ENCODE measurements around the gene TCIRG1.
A peak's percentile ranks its signal among the peaks of the same experiment; 100 is the strongest.

TCIRG1 gene

DNA sequence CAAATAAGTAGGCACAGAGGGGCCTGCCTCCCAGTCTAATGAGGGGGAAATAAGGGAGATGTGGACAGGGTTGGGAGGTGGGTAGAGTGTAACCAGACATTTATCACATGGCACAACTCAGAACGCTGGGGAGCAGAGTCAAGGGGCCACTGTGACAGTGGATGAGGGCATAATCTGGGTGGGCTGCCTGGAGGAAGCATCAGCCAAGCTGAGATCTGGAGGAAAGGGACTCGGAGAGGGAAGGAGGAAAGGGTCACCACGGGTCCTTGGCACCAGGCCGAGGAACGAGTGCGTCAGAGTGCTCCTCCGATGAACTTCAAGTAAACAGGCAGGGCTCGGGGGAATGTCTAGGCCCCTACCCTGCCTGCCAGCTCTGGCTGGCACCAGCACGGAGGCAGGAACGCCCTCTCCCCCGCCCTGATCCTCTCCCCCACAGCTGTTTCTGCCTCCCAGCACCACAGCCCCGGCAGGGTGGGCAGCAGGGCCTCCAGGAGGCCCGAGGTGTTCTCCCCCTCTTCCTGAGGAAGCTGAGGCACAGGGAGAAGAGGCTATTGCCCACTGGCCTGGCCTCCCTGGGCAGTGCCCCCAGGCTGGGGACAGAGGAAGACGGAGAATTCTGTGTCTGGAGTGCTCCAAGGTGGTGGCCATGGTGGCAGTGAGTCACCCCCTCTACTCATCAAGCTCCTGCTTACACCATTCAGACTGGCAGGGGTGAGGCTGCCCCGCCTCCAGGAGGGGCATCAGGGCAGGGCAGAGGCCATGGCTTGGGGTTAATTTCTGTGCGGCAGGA, 24.5 kb upstream of the TCIRG1 start:
- no peaks in the 10 kb centered on the region for H4K20me1 ChIP-seq (ENCODE audit: insufficient read depth, low read length)
- H3K4me1 ChIP-seq (ENCODE audit: low read length) = peaks cover 35% of the 10 kb centered on the region
- peaks cover 18% of the 10 kb centered on the region for H3F3A ChIP-seq (ENCODE audit: insufficient read depth, low read length)
- no peak for DNase-seq
- no peaks in the 10 kb centered on the region for H3K9me2 ChIP-seq (replicated peaks; ENCODE audit: insufficient read depth, low read length)
- TF ChIP-seq EZH2phosphoT487 (IDR thresholded peaks at IDR 0.05; ENCODE audit: low read length) (no peak), EZH2 (optimal IDR thresholded peaks at IDR 0.05; ENCODE audit: low read depth, low read length) (no peak)
- TF ChIP-seq, protein P1, sequence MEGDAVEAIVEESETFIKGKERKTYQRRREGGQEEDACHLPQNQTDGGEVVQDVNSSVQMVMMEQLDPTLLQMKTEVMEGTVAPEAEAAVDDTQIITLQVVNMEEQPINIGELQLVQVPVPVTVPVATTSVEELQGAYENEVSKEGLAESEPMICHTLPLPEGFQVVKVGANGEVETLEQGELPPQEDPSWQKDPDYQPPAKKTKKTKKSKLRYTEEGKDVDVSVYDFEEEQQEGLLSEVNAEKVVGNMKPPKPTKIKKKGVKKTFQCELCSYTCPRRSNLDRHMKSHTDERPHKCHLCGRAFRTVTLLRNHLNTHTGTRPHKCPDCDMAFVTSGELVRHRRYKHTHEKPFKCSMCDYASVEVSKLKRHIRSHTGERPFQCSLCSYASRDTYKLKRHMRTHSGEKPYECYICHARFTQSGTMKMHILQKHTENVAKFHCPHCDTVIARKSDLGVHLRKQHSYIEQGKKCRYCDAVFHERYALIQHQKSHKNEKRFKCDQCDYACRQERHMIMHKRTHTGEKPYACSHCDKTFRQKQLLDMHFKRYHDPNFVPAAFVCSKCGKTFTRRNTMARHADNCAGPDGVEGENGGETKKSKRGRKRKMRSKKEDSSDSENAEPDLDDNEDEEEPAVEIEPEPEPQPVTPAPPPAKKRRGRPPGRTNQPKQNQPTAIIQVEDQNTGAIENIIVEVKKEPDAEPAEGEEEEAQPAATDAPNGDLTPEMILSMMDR (IDR thresholded peaks at IDR 0.05; ENCODE audit: low read length) = no peak
- H2AFZ ChIP-seq (ENCODE audit: low read length) = no peak overlapping the region
- no peaks in the 10 kb centered on the region for H3K36me3 ChIP-seq (replicated peaks; ENCODE audit: insufficient read depth, low read length)
- no peak overlapping the region for H3K4me3 ChIP-seq (ENCODE audit: low read length)
- H3K4me2 ChIP-seq (ENCODE audit: low read depth, low read length) = 0 out of 2 replicates have a peak overlapping the region, but pooled peaks have one; percentile 17
- no peak overlapping the region for H3K27ac ChIP-seq (ENCODE audit: low read length)
- no peak overlapping the region for H3K9ac ChIP-seq (ENCODE audit: low read length)
- no peaks in the 10 kb centered on the region for H3K79me2 ChIP-seq (ENCODE audit: low read length)
- no peaks in the 10 kb centered on the region for H3K9me3 ChIP-seq (replicated peaks; ENCODE audit: insufficient read depth, low read length)
- H3K27me3 ChIP-seq (replicated peaks; ENCODE audit: insufficient read depth, low read length) = no peaks in the 10 kb centered on the region

DNA sequence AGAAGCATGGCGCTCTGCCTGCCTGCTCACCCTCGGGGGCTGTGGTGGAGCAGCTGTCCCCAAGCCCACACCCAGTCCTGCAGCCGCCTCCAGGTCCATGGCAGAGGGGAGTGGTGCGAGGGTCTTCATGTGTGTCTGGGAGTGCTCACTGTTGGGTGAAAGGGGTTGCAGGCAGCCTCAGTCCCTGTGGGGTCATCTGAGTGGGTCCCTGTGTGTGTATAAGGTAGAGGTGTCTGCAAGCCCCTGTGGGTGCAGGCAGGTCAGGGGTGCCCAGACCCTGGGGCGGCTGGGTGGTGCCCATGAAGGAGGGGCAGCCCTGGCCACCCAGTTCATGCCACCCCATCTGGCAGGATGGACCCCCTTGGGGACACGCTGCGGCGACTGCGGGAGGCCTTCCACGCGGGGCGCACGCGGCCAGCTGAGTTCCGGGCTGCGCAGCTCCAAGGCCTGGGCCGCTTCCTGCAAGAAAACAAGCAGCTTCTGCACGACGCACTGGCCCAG, 23.8 kb upstream of the TCIRG1 start:
- no peaks in the 10 kb centered on the region for H4K20me1 ChIP-seq (ENCODE audit: insufficient read depth, low read length)
- peaks cover 12% of the 10 kb centered on the region; the same call in 1 of the 2 replicates for H3F3A ChIP-seq (ENCODE audit: insufficient read depth, low read length)
- no peak for DNase-seq
- no peak overlapping the region for H3K4me2 ChIP-seq (ENCODE audit: low read depth, low read length)
- H3K27me3 ChIP-seq (replicated peaks; ENCODE audit: insufficient read depth, low read length) = no peaks in the 10 kb centered on the region
- H3K79me2 ChIP-seq (ENCODE audit: low read length) = no peaks in the 10 kb centered on the region
- H3K9me3 ChIP-seq (replicated peaks; ENCODE audit: insufficient read depth, low read length) = no peaks in the 10 kb centered on the region
- no peaks in the 10 kb centered on the region for H3K9me2 ChIP-seq (replicated peaks; ENCODE audit: insufficient read depth, low read length)
- TF ChIP-seq, protein P1 (IDR thresholded peaks at IDR 0.05; ENCODE audit: low read length) = no peak
- H2AFZ ChIP-seq (ENCODE audit: low read length) = no peak overlapping the region
- H3K4me3 ChIP-seq (ENCODE audit: low read length) = no peak overlapping the region
- H3K36me3 ChIP-seq (replicated peaks; ENCODE audit: insufficient read depth, low read length) = no peaks in the 10 kb centered on the region
- H3K4me1 ChIP-seq (ENCODE audit: low read length) = peaks cover 28% of the 10 kb centered on the region
- no peak overlapping the region for H3K9ac ChIP-seq (ENCODE audit: low read length)
- no peak overlapping the region for H3K27ac ChIP-seq (ENCODE audit: low read length)

- peaks cover 8% of the 10 kb centered on the region; the same call in 1 of the 2 replicates for H3F3A ChIP-seq (ENCODE audit: insufficient read depth, low read length)
- H3K27ac ChIP-seq (ENCODE audit: low read length) = no peak overlapping the region
- no peaks in the 10 kb centered on the region for H3K9me3 ChIP-seq (replicated peaks; ENCODE audit: insufficient read depth, low read length)
- no peak overlapping the region for H3K9ac ChIP-seq (ENCODE audit: low read length)
- H3K4me2 ChIP-seq (ENCODE audit: low read depth, low read length) = no peak overlapping the region
- H3K4me1 ChIP-seq (ENCODE audit: low read length) = peaks cover 25% of the 10 kb centered on the region
- H4K20me1 ChIP-seq (ENCODE audit: insufficient read depth, low read length) = no peaks in the 10 kb centered on the region
- H3K27me3 ChIP-seq (replicated peaks; ENCODE audit: insufficient read depth, low read length) = no peaks in the 10 kb centered on the region
- H3K36me3 ChIP-seq (replicated peaks; ENCODE audit: insufficient read depth, low read length) = no peaks in the 10 kb centered on the region
- TF ChIP-seq EZH2phosphoT487 (IDR thresholded peaks at IDR 0.05; ENCODE audit: low read length) (no peak), EZH2 (optimal IDR thresholded peaks at IDR 0.05; ENCODE audit: low read depth, low read length) (no peak)
- TF ChIP-seq, protein P1 (IDR thresholded peaks at IDR 0.05; ENCODE audit: low read length) = no peak
- no peak overlapping the region for H3K4me3 ChIP-seq (ENCODE audit: low read length)
- no peaks in the 10 kb centered on the region for H3K79me2 ChIP-seq (ENCODE audit: low read length)
- no peaks in the 10 kb centered on the region for H3K9me2 ChIP-seq (replicated peaks; ENCODE audit: insufficient read depth, low read length)
- no peak overlapping the region for H2AFZ ChIP-seq (ENCODE audit: low read length)
- no peak for DNase-seq
These were observed 23.4 kb upstream of the TCIRG1 start for GRCh38 chr11:68015467-68015866.
